Articular chondrocyte of knee joint (primary cell): Measurements from ENCODE around the gene RAB7A. TPM values are rescaled to one million over a fixed set of nuclear protein-coding genes. Genes with fewer than 3 reads are reported as not detected.

ENCODE experiments used
- small RNA-seq: library from RNA; depleted of rRNA; stranded (forward); fragments of <200 nt; gene quantifications from one replicate; pipeline ENCODE3, GENCODE V24; 2012
- total RNA-seq: library from RNA; depleted of rRNA; stranded (reverse); fragments of >200 nt; gene quantifications from 2 replicates; pipeline ENCODE4 v1.2.3, GENCODE V29; 2012

RAB7A gene
- 105 and 116 TPM in 2 replicates for total RNA-seq

DNA sequence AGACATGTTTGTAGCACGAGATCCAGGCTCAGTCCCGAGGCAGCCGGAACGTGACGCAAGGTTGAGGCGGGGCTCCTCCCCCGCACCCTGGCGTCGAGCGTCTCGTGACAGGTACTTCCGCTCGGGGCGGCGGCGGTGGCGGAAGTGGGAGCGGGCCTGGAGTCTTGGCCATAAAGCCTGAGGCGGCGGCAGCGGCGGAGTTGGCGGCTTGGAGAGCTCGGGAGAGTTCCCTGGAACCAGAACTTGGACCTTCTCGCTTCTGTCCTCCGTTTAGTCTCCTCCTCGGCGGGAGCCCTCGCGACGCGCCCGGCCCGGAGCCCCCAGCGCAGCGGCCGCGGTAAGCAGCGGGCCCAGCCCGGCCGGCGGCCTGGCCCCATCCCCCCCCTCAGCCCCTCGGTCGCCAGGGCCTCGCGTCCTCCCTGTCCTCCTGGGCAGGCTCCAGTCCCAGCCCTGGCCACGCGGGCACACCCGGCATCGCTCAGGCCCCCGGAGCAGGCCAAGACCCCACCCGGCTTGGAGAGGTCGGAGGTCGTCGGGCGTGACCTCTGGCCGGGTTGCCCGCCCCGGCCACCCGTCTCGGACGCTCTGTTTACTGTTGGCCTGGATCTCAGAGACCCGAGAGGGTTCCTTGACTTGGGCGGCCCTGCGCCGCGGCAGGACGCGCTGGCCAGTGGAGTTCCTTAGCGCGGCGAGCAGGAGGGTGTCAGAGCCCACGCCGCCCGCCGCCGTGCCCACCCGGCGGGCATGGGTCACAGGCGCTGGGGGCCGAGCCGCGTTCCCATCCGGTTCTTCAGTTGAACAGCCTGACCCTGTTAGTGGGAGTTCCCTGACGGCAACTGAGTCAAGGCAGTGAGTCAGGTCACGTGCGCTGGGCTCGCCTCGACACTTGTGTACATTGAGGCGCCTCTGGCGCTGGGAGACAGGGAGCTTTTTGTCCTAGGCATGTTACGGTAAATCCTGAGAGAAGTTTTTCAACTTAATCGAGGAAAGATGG lies at the start of gene RAB7A:
TSS of gene RAB7A (plus strand) at position 161 of the 994 bp plus-strand sequence. CDS start 69,185 bp downstream, outside the sequence.

Small RNAs within 50 kb of the gene (small RNA-seq; reads per million reads assigned to genes)
- gene RF00399: not detected

Other genes with a start within 250 kb of the RAB7A start
- 1.8 and 2.7 TPM in 2 replicates for gene GATA2, start 233.0 kb upstream of the RAB7A start, total RNA-seq
- 384 and 386 TPM in 2 replicates for gene RPN1, start 75.4 kb upstream of the RAB7A start, total RNA-seq
- 34.0 and 36.1 TPM in 2 replicates for gene ACAD9, start 153.4 kb downstream of the RAB7A start, total RNA-seq